ENCODE results near the gene INPP5F.

The INPP5F gene

GRCh38 chr10:119831656-119832055 lies 105.8 kb downstream of the INPP5F start:
- no peak for DNase-seq (ENCODE audit: extremely low spot score)
- ChIA-PET CTCF (no interaction called here), POLR2A (no interaction called here)
- no peak for TF ChIP-seq HDGF (IDR thresholded peaks at IDR 0.05; ENCODE audit: borderline replicate concordance)
- no peak for TF ChIP-seq FOXM1 (IDR thresholded peaks at IDR 0.05; ENCODE audit: borderline replicate concordance)
- TF ChIP-seq FOXK2 (IDR thresholded peaks at IDR 0.05), result no peak
- TF ChIP-seq SUZ12 (IDR thresholded peaks at IDR 0.05), result no peak
- TF ChIP-seq ARNT (IDR thresholded peaks at IDR 0.05), result no peak
- no peak for TF ChIP-seq NFRKB (IDR thresholded peaks at IDR 0.05)
- no peak for TF ChIP-seq SP1 (IDR thresholded peaks at IDR 0.05)
- no peak for TF ChIP-seq ZNF384 (IDR thresholded peaks at IDR 0.05)
- TF ChIP-seq L3MBTL2 (conservative IDR thresholded peaks at IDR 0.05), result no peak

GRCh38 chr10:119832951-119833350 lies 107.1 kb downstream of the INPP5F start:
- TF ChIP-seq FOXM1 (IDR thresholded peaks at IDR 0.05; ENCODE audit: borderline replicate concordance) (no peak), LEF1 (IDR thresholded peaks at IDR 0.05; ENCODE audit: borderline replicate concordance) (no peak), CTBP1 (IDR thresholded peaks at IDR 0.05; ENCODE audit: borderline replicate concordance) (no peak), ARNT (IDR thresholded peaks at IDR 0.05) (no peak), BHLHE40 (IDR thresholded peaks at IDR 0.05; ENCODE audit: borderline replicate concordance) (no peak), SP1 (IDR thresholded peaks at IDR 0.05) (no peak), FOXK2 (IDR thresholded peaks at IDR 0.05) (no peak), L3MBTL2 (conservative IDR thresholded peaks at IDR 0.05) (no peak), ZNF384 (IDR thresholded peaks at IDR 0.05) (no peak), TARDBP (IDR thresholded peaks at IDR 0.05) (no peak), PKNOX1 (IDR thresholded peaks at IDR 0.05) (no peak), NFRKB (IDR thresholded peaks at IDR 0.05) (no peak), SUZ12 (IDR thresholded peaks at IDR 0.05) (no peak), ELF4 (IDR thresholded peaks at IDR 0.05) (no peak), HDGF (IDR thresholded peaks at IDR 0.05; ENCODE audit: borderline replicate concordance) (no peak), FOXA1 (IDR thresholded peaks at IDR 0.05) (no peak)
- DNase-seq (ENCODE audit: extremely low spot score), result no peak
- CTCF ChIA-PET, result interaction anchor here (0.6 to 0.7 kb wide), 2 partner anchors 134 to 829 kb away, joined by 3 to 4 read pairs; no protein-coding TSS in a partner anchor
- POLR2A ChIA-PET, result no interaction called here

GRCh38 chr10:119834188-119834587 lies 108.3 kb downstream of the INPP5F start:
- CTCF ChIA-PET, result no interaction called here
- POLR2A ChIA-PET, result no interaction called here
- DNase-seq (ENCODE audit: extremely low spot score), result no peak
- TF ChIP-seq NFRKB (IDR thresholded peaks at IDR 0.05), result no peak
- no peak for TF ChIP-seq CTBP1 (IDR thresholded peaks at IDR 0.05; ENCODE audit: borderline replicate concordance)
- TF ChIP-seq ARNT (IDR thresholded peaks at IDR 0.05), result no peak
- no peak for TF ChIP-seq PKNOX1 (IDR thresholded peaks at IDR 0.05)

DNA sequence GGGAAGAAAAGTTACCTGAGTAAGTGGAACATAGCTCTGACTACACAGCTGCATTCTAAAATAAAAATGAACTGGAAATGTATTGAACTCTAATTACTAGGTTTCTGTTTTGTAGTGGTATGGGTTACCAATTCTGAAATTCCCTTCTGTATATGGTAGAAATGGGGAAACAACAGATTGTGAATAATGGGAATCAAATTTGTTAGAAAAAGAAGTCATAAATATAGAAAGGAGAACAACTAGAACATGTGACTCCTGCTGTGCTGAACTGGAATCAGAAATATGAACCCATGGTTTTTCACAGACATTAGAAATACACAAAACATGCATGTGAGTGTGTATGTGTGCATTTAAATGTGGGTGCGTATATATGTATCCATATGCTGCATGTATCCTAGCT lies 119.8 kb downstream of the INPP5F start:
- DNase-seq (ENCODE audit: extremely low spot score), result no peak
- ChIA-PET CTCF (no interaction called here), POLR2A (no interaction called here)
- no peak for TF ChIP-seq ARNT (IDR thresholded peaks at IDR 0.05)
- TF ChIP-seq SP1 (IDR thresholded peaks at IDR 0.05), result no peak
- no peak for TF ChIP-seq FOXK2 (IDR thresholded peaks at IDR 0.05)
- TF ChIP-seq NFRKB (IDR thresholded peaks at IDR 0.05), result no peak
- no peak for TF ChIP-seq FOXM1 (IDR thresholded peaks at IDR 0.05; ENCODE audit: borderline replicate concordance)
- no peak for TF ChIP-seq CTBP1 (IDR thresholded peaks at IDR 0.05; ENCODE audit: borderline replicate concordance)
- no peak for TF ChIP-seq ZNF384 (IDR thresholded peaks at IDR 0.05)
- TF ChIP-seq LEF1 (IDR thresholded peaks at IDR 0.05; ENCODE audit: borderline replicate concordance), result no peak
- no peak for TF ChIP-seq PKNOX1 (IDR thresholded peaks at IDR 0.05)
- TF ChIP-seq L3MBTL2 (conservative IDR thresholded peaks at IDR 0.05), result no peak
- no peak for TF ChIP-seq ELF4 (IDR thresholded peaks at IDR 0.05)
- TF ChIP-seq BHLHE40 (IDR thresholded peaks at IDR 0.05; ENCODE audit: borderline replicate concordance), result no peak
- TF ChIP-seq TARDBP (IDR thresholded peaks at IDR 0.05), result no peak

GRCh38 chr10:119849031-119849789 lies 123.4 kb downstream of the INPP5F start:
- TF ChIP-seq FOXK2 (IDR thresholded peaks at IDR 0.05) (no peak), BHLHE40 (IDR thresholded peaks at IDR 0.05; ENCODE audit: borderline replicate concordance) (no peak), PKNOX1 (IDR thresholded peaks at IDR 0.05) (no peak), L3MBTL2 (conservative IDR thresholded peaks at IDR 0.05) (no peak), CTBP1 (IDR thresholded peaks at IDR 0.05; ENCODE audit: borderline replicate concordance) (no peak), ARNT (IDR thresholded peaks at IDR 0.05) (no peak), TARDBP (IDR thresholded peaks at IDR 0.05) (no peak), FOXA1 (IDR thresholded peaks at IDR 0.05) (no peak), SP1 (IDR thresholded peaks at IDR 0.05) (no peak), FOXM1 (IDR thresholded peaks at IDR 0.05; ENCODE audit: borderline replicate concordance) (no peak), NFRKB (IDR thresholded peaks at IDR 0.05) (no peak), SUZ12 (IDR thresholded peaks at IDR 0.05) (no peak), LEF1 (IDR thresholded peaks at IDR 0.05; ENCODE audit: borderline replicate concordance) (no peak), ZNF384 (IDR thresholded peaks at IDR 0.05) (no peak), ELF4 (IDR thresholded peaks at IDR 0.05) (no peak), HDGF (IDR thresholded peaks at IDR 0.05; ENCODE audit: borderline replicate concordance) (no peak)
- no peak for DNase-seq (ENCODE audit: extremely low spot score)
- ChIA-PET CTCF (no interaction called here), POLR2A (no interaction called here)

Measured in HEK293T (cell line).